HG02852 (cell line): ENCODE data around the gene PDPK1.

Experiments used
- ATAC-seq: cut with Tn5 transposase; IDR thresholded peaks from one replicate; pipeline ENCODE4 v1.9.1; 2021; ENCODE audit warnings: mild to moderate bottlenecking, moderate library complexity; ENCODE audit not compliant: unreplicated experiment

PDPK1 gene

DNA sequence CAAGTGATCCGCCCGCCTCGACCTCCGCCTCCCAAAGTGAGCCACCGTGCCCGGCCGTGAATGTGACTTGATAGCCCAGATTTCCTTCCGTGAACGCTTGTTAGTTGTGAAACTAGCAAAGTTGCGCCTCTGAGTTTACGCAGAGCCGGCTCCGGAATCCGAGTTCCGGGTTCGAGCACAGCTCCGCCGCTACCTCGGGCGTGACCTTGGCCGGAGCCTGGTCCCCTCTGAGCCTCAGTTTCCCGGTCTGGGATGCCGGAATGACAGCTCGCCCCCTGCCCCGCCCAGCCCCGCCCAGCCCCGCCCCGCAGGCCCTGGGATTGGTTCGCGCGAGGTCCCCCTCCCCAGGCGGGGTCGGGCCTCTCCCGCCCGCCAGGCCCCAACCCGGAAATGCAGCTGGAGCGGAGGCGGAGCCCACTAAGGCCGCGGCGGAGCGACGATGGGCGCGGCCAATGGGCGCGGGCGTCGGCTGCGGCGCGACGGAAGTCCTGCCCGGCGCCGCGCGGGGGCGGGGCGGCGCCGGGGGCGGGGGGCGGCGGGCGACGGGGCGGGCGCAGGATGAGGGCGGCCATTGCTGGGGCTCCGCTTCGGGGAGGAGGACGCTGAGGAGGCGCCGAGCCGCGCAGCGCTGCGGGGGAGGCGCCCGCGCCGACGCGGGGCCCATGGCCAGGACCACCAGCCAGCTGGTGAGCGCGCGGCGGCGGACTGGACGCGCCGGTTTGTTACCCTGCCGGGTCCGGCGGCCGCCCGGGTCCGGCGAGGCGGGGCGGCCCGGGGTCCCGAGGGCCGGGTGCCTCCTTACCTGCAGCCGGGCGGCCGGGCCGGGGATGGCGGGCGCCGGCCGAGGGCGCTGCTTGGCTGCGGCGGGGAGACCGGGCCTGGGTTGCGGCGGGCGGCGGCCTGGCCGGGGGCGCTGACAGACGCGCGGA lies at the start of gene PDPK1:
Gene PDPK1, plus strand, starts transcription at position 571 of the 929 bp plus-strand sequence. Its CDS starts 92 bp downstream, at position 663.
- peak; percentile 84 for ATAC-seq

DNA sequence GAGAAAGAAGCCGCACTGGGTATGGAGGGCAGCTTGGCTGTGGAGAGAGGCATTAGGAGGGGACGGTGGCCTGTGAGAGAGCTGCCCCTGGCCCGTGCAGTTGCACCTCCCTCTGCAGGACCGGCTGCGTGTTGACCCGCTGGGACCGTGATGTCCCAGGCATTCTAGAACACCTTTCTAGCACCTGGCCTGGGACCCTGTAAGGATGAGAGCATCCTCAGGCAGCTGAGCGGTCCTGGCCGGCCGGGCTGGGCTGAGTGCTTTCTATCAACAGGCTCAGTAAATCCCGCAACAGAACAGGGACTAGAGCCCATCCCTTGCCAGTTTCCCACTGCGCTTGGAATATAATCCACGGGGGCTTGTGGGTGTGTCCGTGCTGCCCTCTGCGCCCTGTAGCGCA lies 48.2 kb upstream of the PDPK1 start:
- no peak for ATAC-seq

DNA sequence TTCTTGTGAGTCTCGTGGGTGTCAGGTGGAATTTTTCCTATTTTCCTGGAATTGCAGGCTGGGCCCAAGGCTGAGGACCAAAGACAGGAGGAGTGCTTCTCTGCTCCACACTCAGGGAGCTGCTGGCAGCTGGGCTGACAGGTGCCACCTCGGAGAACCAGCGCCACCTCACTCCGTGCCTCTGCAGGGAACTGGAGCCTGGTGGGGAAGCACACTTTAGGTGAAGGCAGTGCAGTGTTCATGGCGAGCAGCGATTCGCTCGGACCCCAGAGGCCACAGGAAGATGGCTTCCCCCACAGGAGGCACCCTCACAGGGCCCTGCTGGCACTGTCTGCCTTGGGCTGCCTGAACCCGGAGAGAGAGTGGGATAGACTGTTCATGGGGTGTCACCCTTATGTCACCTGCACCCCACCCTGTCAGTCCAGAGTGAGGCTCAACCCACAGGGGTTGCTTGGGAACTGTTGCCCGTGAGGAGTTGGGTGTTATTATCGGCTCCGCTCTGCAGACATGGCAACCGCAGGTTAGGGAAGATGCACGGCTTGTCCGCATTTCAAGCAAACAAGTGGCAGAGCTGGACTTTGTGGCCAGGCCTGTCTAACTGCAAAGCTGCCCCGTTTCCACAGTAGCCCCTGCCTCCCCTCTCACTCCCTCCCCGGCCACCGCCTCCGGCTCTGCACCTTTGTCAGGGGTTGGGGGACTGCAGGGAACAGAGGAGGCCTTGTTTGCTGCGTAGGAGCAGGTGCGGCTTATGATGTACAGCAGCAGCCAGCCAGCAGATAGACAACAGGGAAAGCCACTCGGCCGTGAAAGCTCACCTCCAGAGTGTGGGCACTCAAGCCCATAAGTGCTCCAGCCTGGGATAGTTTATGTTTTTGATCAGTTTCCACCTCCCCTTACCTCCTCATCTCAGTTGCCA lies 47.4 kb upstream of the PDPK1 start:
- no peak for ATAC-seq

DNA sequence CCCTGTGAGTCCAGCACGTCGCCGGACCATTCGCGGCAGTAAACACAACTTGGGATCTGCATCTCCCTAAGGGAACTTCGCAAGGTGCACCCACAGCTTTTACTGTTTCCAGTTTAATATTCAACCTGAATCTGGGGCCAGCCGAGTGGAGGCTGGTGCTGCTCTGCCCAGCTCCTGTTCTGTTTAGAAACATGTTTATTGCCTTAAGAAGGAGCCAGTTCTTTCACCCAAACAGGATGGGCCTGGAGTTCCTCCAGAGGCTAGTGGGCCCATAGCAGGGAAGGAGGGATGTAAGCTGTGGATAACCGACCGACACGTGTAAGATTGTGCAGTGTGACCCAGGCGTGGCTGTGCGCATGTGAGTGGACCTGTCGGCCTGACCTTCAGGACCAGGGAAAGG lies 45.5 kb upstream of the PDPK1 start:
- no peak for ATAC-seq

DNA sequence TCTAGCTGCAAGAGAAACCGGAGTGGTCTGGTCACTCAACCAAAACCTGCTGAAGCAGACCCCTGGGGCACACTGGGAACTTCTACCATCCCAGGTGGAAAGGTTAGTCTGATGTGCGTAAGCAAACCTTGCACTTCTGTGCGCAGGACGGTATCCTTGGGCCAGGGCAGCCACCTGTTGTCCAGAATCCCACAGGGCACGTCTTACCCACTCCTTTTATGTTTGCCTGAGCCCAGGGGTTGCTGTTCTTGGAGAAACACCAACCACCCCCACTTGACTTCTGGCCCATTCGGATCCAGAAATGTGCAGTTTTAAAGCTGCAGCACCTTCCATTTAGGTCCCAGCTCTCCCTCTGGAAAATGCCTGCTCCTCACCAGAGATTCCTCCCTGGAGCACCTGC lies 44.2 kb upstream of the PDPK1 start:
- no peak for ATAC-seq

DNA sequence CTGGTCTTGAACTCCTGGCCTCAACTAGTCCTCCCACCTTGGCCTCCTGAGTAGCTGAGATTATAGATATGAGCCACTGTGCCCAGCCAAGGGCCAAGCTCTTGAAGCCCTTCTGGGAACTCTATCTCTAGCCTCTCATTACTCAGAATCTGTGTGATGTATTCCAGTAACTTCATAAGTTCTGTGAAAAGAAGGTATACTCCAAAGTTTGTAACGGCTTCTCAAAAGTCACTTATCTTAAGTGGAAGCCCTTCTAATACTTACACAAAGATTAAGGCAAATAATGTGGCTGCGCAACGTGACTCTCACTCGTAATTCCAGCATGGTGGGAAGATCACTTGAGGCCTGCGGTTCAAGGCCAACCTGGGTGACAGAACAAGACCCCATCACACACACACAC lies 43.2 kb upstream of the PDPK1 start:
- no peak for ATAC-seq

DNA sequence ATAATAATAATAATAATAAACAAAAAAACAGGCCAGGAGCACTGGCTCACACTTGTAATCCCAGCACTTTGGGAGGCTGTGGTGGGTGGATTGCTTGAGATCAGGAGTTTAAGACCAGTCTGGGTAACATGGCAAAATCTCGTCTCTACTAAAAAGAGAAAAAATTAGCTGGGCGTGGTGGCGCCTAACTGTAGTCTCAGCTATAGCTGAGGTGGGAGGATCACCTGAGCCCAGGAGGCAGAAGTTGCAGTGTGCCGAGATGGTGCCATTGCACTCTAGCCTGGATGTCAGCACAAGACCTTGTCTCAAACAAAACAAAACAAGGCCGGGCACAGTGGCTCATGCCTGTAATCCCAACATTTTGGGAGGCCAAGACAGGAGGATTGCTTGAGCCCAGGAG lies 42.8 kb upstream of the PDPK1 start:
- ATAC-seq = no peak

DNA sequence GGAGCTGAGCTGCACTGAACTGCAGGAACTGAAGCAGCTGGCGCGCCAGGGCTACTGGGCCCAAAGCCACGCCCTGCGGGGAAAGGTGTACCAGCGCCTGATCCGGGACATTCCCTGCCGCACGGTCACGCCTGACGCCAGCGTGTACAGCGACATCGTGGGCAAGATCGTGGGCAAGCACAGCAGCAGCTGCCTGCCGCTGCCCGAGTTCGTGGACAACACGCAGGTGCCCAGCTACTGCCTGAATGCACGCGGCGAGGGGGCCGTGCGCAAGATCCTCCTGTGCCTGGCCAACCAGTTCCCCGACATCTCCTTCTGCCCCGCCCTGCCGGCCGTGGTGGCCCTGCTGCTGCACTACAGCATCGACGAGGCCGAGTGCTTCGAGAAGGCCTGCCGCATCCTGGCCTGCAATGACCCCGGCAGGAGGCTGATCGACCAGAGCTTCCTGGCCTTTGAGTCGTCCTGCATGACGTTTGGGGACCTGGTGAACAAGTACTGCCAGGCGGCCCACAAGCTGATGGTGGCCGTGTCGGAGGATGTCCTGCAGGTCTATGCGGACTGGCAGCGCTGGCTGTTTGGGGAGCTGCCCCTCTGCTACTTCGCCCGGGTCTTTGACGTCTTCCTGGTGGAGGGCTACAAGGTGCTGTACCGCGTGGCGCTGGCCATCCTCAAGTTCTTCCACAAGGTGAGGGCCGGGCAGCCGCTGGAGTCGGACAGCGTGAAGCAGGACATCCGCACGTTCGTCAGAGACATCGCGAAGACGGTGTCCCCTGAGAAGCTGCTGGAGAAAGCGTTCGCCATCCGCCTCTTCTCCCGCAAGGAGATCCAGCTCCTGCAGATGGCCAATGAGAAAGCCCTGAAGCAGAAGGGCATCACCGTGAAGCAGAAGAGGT lies 41.4 kb upstream of the PDPK1 start:
- ATAC-seq = no peak

DNA sequence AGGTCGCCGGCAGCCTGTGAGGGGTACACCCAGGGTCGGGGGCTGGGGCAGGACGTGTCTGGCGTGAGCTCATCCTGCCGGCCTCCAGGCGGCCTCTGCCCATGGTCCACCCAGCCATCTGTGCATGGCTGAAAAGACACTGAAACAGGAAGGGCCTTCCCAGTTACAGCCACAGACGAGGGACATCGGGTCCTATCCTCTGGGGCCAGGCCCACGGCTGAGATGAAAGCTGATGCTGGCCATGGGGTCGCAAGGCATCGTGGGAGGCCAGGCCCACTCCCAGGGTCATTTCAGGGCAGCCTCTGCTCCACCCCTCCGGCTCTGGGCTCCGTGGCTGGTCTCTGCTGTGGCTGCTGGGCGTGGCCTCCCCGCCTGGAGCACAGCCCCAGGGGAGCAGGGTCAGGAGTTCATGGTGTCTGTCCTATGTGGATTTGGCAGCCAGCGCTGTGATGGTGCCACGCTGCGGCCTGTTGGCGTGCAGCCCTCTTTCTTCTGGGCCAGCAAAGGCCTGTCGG lies 40.6 kb upstream of the PDPK1 start:
- no peak for ATAC-seq

DNA sequence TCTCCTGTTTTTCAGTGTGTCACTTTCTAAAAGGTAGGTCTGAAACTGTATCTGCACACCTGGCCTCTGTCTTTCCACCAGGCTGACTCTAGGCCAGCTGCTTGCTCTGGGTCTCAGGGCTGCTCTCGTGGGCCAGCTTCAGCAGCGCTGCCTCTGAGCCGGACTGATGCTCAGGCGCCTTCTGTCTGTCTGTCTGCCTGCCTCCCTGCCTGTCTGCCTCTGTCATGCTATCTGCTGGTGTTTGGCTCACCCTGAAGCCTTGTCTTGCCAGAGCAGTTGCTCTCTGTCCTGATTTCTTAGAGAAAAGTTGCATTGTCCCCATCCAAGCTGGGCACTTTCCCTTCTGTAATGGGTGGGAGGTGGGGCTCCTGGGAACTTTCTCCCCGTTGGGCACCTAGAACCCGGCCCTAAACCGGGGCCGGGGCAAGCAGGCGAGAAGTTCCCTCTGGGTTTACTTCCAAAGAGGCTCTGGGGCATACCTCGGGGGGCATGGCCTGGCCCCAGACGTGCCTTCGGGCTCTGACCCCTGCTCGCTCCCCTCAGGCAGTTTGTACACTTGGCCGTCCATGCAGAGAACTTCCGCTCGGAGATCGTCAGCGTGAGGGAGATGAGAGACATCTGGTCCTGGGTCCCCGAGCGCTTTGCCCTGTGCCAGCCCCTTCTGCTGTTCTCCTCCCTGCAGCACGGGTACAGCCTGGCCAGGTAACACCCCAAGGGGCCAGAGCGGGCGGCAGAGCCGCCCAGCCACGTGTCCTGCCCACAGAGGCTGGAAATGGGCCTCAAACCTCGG lies 39.9 kb upstream of the PDPK1 start:
- ATAC-seq = no peak

DNA sequence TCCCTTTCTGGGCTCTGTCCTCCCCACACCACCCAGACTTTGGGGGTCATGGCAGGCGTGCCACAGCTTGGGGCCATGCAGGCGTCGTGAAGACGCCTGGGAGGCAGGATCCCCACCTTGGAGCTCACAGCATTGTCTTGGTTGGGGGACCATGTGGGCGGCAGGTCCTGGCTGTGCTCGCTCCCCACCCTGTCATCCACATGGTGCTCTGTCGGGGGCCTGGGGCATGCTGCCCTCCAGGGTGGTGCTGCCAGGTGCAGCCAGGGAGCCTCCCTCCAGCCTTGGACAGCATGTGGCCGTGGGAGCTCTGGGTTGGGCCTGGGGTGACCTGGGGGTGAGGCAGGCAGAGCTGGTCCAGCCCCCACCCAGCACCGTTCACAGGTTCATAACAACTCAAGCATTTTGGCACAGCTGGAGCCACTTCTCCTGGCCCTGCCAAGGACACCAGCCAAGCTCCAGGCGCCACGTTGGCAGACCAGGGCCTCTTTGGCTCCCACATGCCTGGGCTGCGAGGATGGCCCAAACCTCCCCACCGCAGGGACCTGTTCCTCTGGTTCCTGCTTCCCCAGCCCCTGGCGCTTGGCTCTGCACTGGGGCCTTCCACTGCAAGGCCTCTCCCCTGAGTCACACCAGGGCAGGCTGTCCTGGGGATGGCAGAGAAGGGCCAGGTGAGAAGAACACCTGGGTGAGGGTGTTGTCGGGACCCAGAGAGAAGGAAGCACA lies 39.1 kb upstream of the PDPK1 start:
- ATAC-seq = no peak

DNA sequence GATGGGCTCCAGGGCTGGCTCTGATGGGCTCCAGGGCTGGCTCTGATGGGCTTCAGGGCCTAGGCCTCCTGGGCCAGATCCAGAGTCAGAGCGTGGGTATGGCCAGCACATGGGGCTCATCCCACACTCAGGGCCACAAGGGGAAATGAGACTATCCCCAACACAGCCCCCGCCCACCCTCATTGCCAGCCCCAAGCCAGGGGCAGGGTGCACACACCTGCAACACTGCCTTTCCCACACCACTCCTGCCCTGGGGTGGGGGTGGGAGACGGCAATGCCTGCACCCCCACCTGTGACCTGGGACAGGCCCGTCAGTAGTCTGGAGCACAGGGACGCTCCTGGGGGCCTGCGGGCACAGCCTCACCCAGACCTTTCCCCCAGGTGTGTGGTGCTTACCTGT lies 38.4 kb upstream of the PDPK1 start:
- no peak for ATAC-seq

DNA sequence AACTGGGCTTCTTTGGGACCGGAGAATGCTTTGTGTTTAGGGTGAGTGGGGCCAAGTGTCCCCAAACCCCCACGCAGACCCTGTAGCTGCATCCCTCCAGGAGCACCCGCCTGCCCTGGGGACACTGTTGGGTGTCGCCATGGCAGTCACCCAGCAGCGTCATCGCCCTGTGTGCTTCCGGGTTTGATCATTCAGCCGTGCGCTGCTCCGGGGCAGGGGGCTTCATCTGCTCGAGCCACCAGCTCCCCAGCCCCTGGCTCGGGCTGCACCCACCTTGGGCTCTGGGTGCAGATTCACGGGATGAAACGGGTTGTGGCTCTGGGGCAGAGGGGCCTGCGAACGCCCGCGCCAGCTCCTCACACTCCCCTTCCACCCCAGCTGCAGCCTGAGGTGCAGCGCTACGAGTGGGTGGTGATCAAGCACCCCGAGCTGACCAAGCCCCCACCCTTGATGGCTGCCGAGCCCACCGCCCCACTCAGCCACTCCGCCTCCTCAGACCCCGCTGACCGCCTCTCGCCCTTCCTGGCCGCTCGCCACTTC lies 37.9 kb upstream of the PDPK1 start:
- no peak for ATAC-seq

DNA sequence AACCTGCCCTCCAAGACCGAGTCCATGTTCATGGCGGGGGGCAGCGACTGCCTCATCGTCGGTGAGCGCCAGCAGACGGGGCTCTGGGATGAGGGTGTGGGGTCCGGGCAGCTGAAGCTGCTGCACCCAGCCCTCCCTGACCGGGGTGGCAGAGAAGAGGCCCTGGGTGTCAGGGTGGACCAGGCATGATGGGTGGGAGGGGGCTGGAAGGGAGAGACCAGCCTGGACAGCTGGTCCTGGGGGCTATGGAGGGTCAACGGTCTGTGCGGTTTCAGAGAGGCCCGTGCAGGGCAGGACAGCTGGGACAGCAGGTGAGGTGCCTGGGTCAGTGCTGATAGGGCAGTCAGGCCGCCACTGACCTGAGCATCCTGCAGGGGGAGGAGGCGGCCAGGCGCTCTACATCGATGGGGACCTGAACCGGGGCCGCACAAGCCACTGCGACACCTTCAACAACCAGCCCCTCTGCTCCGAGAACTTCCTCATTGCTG lies 37.3 kb upstream of the PDPK1 start:
- no peak for ATAC-seq

DNA sequence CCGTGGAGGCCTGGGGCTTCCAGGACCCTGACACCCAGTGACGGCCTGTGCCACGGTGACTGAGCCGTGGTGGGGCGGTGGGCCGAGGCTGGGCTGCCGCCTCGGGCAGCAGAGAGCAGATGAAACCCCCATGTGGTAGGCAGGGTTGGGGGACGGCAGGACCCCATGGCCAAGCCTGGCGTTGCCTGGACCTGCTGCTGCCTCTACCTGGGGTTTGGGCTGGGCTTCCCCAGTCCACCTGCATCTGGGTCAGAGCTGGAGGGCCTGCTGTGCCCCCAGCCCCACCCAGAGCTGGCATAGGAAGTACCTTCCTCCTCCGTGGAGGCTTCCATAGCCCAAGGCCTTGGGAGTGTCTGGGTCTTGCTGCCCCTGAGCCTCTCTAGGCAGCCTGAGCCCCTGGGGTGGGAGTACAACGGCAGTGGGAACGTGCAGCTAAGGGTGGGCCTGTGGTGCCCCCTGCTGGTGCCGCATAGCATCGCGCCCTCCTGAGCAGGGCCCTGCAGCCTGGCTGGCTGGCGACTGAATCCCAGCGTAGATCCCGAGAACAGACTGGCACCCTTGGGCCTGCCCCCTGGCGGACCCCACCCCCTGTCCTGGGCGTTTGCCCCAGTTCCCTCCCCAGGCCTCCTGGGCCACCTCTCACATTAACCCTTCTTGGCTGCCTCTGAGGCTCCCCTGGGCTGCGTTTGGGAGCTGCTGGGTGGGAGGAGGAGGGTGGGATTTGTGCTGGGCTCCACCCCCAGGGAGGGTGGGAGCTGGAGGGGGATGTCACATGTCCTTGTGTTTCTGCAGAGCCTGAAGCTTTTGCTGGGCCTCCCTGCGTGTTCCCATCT lies 36.7 kb upstream of the PDPK1 start:
- peak; percentile 61 for ATAC-seq

DNA sequence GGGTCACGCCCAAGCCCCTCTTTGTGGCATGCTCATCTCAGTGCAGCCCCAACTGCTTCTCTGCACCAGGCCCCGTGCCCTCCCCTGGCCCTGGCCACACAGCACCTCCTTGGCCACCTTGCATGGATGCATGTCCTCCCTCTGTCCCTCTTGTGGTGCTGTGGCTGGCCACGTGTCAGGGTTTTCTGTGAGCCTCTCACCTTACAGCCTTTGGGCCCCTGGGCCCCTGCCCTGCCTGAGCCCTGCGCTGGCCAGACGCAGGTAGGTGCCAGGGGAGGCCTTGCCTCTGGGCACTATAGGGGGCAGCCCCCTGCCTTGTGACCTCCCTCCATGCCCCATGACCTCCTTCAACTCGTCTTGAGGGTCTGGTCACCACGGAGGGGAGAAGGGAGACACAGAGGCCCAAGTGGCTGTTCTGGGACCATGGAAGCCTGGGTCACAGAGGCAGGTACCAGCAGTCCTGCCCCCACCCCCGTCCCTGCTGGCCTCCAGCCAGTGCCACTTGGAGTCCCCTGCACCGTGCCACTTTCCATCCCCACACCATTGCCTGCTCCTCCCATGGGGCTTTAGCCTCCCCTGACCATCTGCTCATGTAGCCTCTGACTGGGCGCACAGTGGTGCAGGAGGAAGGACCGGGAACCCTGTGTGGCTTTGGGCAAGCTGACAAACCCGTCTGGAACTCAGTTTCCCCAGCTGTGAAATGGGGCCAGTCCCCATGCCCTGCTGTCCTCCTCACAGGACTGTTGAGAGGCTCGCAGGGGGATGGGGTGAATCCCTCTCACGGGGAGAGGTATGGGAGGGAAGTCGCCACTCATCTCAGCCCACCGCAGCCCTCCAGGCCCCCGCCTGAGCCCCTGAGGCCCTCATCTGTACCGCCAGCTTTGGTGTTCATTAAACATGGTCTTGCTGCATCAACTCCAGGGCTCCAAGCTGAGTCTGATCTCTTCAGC lies 35.6 kb upstream of the PDPK1 start:
- no peak for ATAC-seq

DNA sequence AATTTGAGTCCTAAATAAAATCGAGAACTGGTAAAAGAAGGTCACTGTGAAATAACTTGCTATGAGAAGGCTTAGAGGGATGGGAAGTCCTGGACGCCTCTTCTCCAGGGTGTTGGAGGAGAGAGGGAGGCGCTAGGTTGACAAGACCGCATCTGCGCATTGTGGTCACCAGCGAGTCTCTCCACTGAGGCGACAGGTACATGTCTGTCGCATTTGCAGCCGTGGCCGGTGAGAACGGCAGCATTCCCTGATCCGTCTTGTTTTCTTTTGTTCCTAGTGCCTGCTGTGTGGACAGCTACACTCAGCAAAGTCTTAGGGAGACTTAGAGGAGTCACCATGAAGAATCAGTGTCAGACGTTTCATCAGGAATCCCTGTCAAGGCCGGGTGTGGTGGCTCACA lies 32.1 kb upstream of the PDPK1 start:
- ATAC-seq = no peak
